NT2/D1 (cell line): ENCODE data around the gene C1orf21.

ENCODE experiments used
- SUZ12 ChIP-seq: IDR thresholded peaks from 2 replicates; pipeline ENCODE4 v1.6.1; 2011; ENCODE audit not compliant: insufficient read length, insufficient read depth; ENCODE audit errors: extremely low read depth
- YY1 ChIP-seq: IDR thresholded peaks from 2 replicates; pipeline ENCODE4 v1.6.1; 2011; ENCODE audit not compliant: insufficient read length, insufficient read depth
- ZNF274 ChIP-seq: IDR thresholded peaks from 2 replicates; pipeline ENCODE4 v1.6.1; 2011; ENCODE audit warnings: mild to moderate bottlenecking, low read depth, low read length

GRCh38 chr1:184660462-184661191 lies 273.8 kb downstream of the C1orf21 start:
- TF ChIP-seq ZNF274 (no peak), YY1 (no peak), SUZ12 (no peak)
